CD4-positive, alpha-beta T cell treated with Interleukin-4 for 4 hours (primary cell): ENCODE results near the gene SLC12A9.
A peak's percentile ranks its signal among the peaks of the same experiment; 100 is the strongest.

ENCODE experiments used
- DNase-seq: peaks from one replicate; pipeline ENCODE4 v3.0.0-alpha.2; 2020

Gene SLC12A9

DNA sequence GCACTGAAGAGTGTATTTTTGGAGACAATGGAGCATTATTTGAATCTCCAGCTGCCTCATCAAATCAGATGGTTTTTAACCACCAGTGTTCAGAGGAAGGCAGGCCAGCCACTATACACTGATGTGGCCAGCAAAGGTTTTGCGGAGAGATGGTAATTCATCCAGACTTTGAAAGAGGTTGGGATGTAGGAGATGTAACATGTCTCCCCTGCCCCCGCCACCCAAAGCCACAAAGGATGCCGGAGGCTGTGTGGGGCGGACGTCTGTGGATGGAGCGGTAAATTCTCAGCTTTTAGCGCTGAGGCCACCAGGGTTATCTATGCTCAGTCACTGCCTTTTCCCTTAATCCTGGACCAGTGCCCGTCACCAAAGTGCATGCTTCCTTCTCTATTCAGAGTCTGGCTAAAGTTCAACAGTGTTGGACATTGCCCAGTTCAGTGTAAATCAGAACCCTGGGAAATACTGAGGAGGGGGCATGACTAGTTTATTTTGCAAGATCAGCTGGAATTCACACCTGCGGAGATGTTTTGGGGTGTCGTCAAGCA is 11.0 kb downstream of the SLC12A9 start:
- no peak for DNase-seq

DNA sequence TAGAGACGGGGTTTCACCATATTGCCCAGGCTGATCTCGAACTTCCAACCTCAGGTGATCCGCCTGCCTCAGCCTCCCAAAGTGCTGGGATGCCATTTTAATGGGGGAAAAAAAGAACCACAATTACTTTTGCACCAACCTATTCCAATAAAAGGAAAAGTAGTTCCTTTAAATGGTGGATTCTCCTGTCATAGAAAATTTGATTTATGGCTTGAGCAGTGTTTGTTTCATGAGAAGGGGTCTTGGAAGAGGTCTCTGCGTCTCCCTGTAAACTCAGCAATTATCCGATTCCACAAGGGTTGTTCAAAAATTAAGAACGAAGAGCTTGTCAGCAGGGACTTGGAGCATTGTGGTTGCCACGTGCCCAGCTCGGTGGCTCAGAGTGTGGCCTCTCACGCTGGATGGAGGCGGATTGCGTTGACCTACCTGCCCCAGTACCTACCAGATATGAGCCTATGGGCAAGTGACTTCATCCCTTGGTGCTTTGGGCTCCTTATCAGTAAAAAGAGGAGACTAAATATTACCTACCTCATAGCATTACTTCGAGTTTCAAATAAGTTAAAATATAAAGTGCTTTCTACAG is 11.8 kb downstream of the SLC12A9 start:
- no peak for DNase-seq

DNA sequence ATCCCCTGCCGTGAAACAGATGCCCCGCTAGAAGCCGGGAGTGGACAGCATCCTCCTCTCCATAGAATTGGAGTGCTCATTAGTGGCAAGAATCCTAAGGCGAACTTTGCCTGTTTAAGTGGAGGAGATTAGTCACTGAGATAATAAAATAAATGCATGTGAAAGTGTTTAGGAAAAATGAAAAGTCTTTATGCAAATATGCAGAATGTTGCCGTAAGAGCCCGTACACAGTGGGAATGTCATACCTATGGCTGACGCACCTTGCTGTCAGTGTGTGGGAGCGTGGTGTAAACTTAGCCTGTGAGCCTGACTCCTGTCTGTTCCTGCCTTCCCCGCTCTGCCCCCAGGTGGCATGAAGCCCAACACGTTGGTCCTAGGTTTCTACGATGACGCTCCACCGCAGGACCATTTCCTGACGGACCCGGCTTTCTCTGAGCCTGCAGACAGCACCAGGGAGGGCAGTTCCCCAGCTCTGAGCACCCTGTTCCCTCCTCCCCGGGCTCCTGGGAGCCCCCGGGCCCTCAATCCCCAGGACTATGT is 12.9 kb downstream of the SLC12A9 start:
- DNase-seq, result no peak

DNA sequence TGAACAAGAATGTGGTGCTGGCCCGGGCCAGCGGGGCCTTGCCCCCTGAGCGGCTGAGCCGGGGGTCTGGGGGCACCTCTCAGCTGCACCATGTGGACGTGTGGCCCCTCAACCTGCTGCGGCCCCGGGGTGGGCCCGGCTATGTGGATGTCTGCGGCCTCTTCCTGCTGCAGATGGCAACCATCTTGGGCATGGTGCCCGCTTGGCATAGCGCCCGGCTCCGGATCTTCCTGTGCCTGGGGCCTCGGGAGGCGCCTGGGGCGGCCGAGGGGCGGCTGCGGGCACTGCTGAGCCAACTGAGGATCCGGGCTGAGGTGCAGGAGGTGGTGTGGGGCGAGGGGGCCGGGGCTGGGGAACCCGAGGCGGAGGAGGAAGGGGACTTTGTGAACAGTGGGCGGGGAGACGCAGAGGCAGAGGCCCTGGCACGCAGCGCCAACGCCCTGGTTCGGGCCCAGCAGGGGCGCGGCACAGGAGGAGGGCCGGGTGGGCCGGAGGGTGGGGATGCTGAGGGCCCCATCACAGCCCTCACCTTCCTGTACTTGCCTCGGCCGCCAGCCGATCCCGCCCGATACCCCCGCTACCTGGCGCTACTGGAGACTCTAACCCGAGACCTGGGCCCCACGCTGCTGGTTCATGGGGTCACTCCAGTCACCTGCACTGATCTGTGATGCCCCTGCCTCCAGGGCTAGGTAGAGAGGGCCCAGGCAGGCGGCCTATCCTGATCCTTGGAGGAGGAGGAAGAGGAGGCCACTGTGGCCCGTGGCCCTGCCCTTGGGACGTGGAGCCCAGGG is 13.6 kb downstream of the SLC12A9 start:
- DNase-seq, result no peak

DNA sequence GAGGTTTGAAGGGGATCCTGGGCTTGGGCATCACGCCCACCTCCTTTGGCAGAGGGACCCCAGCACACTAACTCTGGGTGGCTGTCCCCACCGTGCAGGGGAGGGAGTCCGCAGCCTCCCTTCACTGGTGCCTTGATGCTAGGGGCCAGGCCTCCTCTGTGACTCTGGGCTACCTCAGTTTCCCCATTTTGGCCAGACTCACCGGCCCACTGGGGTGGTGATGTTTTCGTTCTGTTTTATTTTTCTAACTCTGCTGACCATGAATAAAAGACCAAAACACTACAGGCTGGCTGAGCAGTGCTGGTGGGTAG is 14.2 kb downstream of the SLC12A9 start:
- DNase-seq, result no peak

DNA sequence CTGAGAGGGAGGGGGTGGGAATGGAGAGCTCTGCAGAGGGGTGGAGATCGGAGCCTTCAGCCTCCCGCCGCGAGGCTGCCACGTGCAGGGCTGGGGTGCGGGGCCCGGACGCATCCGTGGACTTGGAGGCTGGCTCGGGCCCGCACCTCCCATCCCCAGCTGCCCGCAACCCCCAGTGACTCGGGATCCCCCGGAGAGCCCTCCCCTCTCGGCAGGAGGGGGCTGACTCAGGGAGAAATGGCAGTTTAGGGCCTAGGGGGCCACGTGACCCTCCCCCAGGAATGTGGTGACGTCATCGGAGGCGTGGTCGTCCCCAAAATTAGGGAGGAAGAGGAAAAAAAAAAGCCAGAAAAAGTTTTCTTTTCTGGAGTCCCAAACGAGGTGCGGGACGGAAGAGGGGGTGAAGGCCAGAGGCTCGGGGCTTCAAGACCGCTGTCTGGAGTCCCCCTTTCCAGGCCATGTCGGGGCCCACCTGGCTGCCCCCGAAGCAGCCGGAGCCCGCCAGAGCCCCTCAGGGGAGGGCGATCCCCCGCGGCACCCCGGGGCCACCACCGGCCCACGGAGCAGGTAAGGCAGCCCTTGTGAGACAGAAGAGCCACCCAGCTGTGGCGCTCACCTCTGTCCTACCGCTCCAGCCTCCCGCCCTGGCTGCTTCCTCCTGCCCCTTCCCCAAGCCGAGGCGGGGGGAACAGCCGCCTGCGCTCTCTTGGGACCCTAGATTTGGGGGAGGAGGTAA is 14.7 kb downstream of the SLC12A9 start, which contains the start of gene TRIP6:
Gene TRIP6, plus strand, starts transcription at position 348 of the 736 bp plus-strand sequence. Its CDS starts 111 bp downstream, at position 459.
- DNase-seq, result peak; percentile 36

DNA sequence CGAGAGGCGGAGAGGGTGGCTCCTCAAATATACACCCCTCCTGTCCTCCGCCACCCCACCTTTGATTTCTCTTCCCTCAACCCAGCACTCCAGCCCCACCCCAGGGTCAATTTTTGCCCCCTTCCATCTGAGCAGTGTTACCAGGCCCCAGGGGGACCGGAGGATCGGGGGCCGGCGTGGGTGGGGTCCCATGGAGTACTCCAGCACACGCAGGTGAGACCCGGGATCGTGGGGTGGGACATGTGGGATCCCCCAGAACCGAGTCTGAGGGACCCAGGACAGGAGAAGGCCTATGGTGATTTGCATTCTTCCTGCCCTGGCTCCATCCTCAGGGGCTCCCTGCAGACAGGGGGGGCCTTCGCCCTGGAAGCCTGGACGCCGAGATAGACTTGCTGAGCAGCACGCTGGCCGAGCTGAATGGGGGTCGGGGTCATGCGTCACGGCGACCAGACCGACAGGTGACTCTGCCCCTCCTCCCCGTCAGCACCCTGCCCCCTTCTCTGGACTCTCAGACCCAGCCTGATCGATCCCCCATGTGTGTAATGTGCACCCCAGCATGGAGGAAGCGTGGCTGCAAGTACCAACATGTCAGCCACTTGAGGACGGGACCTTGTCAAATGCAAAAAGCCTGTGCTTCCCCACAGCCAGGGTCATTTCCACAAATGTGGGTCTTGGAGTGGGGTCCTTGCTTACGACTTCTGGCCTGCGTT is 15.4 kb downstream of the SLC12A9 start:
- DNase-seq, result no peak

DNA sequence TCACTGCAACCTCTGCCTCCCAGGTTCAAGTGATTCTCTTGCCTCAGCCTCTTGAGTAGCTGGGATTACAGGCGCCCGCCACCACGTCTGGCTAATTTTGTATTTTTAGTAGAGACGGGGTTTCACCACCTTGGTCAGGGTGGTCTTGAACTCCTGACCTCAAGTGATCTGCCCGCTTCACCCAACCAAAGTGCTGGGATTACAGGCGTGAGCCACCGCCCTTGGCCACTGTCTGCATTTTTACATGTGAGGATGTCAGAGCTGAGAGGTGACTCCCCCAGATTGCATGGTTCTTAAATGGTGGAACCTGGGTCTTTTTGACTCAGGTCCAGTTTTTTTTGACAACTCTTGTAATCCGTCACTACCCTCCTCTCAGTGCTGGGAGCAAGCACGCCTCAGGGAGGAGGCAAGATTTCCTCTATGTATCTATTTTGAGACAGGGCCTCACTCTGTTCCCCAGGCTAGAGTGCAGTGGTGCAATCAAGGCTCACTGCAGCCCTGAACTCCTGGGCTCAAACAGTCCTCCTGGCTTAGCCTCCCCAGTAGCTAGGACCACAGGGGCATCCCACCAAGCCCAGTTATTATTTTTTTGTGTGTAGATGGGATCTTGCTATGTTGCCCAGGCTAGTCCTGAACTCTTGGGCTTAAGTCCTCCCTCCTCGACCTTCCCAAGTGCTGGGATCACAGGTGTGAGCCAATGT is 21.2 kb downstream of the SLC12A9 start:
- DNase-seq, result no peak

DNA sequence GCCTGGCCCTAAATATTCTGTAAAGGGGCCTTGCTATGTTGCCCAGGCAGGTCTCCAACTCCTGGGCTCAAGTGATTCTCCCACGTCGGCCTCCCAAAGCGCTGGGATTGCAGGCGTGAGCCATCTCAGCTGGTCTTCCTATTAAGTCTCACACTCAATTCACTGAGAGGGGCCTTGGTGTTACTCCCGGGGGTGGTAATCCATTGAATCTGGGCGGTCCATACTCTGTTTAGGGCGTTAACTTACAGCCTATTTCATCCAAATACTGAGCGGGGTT is 21.7 kb downstream of the SLC12A9 start:
- no peak for DNase-seq

DNA sequence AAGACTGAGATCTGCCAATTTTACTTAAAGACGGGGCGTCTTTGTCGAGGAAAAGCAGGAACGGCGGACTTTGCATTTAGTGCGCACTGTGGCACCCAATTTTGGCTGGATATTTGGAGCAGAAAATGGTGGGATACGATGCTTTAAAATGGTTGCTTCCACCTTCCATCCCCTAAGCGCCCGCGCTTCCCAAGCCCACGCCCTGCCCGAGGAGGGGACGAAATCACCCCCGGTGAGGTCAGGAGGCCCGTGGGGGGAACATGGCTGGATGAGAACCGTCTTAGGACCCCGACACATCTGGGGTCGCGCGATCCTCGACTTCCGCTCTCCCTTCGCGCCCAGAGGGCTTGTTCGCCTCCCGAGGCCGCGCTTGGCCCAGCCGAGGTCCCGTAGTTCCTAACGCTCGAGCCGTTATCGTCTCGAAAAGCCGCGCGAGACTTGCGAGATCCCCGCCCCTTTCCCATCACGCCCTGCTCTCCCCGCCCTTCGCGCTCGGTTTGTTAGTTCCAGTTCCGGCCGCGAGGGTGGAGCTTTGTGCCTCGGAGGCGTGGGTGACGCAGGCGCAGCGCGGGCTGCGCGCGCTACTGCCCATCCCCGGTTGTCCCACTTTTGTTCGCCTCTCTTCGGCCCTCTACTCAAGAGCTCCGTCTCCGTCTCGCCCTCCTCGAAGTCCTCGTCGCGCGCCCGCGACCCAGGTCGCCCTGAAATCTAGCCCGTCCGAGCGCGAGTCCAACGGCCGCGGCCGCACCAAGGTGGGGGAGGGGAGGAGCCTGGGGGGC is 22.3 kb downstream of the SLC12A9 start, which contains the start of gene SRRT:
Gene SRRT, plus strand, starts transcription at position 527 of the 779 bp plus-strand sequence. CDS start 488 bp downstream, outside the sequence.
- peak; percentile 98 for DNase-seq

DNA sequence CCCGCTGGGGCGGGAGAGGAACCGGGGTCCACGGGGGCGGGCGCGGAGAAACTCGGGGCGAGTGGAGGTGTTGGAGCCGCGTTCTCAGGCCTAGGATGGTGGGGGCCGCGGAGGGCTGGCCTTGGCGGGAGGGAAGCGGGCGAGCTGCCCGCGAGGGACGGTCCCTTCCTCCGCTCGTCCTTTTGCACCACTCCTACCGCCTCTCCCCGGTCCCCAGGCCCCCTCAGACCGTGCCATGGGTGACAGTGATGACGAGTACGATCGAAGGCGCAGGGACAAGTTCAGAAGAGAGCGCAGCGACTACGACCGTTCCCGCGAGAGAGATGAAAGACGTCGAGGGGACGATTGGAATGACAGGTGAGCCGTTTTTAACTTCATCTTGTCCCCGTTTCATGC is 22.8 kb downstream of the SLC12A9 start:
- DNase-seq, result peak; percentile 30

DNA sequence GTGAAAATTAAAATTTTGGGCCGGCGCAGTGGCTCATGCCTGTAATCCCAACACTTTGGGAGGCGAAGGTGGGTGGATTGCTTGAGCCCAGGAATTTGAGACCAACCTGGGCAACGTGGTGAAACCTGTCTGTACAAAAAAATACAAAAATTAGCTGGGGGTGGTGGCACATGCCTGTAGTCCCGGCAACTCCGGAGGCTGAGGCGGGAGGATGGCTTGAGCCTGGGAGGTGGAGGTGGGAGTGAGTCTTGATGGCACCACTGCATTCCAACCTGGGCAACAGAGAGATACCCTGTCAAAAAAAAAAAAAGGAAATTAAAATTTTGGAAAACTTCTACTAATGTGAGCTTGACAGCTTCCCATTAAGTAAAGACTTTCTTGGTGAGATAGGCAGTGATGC is 25.5 kb downstream of the SLC12A9 start:
- DNase-seq, result no peak

DNA sequence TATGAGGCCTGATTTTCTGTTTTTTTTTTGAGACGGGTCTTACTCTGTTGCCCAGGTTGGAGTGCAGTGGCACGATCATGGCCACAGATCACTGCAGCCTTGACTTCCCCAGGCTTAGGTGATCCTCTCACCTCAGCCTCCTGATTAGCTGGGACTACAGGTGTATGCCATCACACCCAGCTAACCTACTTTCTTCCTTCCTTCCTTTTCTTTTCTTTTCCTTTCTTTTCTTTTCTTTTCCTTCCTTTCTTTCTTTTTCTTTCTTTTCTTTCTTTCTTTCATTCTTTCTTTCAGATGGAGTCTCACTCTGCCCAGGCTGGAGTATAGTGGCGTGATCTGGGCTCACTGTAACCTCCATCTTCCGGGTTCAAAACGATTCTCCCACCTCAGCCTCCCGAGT is 26.2 kb downstream of the SLC12A9 start:
- DNase-seq, result no peak

DNA sequence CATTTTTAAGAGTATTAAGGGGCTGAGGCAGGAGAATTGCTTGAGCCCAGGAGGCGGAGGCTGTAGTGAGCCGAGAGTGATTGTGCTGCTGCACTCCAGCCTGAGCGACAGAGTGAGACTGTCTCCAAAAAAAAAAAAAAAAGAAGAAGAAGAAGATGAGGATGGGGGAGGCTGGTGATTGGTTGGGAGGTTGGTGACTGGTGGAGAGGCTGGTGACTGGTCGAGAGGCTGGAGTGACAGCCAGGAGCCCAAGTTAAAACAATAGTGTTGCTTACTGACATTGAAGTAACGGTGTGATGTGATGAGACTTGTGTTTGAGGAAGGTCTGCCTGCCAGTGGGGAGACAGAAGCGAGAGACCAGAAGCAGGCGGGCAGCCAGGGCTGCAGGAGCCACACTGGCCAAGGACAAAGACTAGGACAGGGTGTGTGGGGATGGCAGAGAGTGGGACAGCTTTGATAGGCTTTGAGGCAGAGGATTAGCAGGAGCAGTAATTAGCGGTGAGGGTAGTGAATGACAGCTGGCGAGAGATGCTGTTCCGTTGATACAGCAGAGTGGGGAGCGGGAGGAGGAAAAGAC is 27.3 kb downstream of the SLC12A9 start:
- no peak for DNase-seq

DNA sequence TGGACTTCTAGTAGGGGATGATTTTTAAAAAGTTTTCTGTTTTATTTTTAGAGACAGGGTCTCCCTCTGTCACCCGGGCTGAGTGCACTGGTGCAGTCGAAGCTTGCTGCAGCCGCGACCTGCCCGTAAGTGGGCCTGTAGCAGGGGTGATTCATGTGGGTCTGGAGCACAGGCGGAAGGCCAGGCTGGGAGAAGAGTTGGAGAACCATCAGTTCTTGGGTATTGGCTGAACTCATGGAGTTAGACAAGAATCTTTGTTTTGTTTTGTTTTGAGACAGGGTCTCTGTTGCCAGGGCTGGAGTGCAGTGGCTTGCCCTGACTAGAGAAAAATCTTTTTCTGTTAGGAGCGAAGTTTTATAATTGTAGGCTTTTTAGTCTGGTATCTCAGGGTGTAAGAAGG is 28.1 kb downstream of the SLC12A9 start:
- DNase-seq, result no peak

DNA sequence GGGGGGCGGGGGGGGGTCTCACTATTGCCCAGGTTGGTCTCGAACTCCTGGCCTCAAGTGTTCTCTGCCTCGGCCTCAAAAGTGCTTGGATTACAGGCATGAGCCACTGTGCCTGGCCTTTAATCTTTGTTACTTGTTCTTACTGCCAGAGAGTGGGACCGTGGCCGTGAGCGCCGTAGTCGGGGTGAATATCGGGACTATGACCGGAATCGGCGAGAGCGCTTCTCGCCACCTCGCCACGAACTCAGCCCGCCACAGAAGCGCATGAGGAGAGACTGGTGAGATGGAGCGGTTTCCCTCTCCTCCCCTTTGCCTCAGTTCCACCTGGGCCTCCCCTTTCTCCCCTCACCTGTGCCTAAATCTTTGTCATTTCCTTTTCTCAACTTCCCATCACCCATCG is 28.6 kb downstream of the SLC12A9 start:
- no peak for DNase-seq

DNA sequence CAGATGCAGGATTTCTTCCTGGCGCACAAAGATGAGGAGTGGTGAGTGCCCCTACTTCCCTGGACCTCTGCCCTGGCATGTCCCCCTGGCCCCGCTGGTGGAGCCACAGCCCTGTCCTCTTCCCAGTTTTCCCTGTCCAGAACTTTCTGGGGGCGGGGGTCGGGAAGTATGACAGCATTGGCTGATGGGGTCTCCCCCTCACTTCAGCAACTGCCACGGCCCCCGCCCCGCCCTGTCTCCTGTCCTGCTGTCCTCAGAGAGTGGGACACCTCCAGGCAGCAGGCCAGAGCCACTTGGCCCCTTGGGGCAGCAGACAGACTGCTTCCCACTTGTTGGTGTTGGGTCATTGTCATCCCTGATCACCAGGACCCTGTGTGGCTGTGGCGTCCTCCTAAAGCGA is 29.7 kb downstream of the SLC12A9 start:
- DNase-seq, result no peak

DNA sequence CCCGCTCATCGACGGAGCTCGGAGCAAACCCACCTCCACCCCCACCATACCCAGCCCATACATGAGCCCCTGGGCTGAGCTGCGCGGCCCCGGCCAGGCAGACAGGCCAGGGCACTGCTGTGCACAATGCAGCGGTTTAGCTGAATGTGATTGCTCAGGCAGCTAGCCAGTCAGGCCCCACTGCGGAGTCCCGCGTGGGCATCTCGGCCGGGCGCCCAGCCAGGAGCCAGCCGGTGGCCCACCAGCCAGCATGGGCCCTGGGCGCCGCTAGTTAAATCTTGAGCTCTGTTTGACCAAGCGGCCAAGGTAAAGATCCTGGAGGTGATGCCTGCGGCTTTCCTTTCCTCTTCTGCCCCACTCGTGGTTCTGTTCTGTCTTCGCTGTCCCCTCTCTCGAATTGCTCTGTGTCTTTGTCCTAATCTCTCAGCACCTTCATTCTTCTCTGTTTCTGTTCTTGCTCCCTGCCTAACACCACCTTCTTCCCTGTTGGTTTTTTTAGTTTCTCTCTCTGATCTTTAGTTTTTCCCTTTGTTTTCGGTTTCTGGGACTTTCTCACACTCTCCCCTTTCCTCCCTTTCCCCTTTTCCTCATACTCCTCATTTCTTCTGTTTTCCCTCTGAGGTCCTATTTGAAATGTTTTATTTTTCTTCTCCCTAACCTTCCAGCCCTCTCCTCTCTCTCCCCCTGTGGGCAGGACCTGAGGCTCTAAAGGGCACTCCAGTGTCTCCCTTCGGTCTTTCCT is 30.4 kb downstream of the SLC12A9 start:
- DNase-seq, result no peak

DNA sequence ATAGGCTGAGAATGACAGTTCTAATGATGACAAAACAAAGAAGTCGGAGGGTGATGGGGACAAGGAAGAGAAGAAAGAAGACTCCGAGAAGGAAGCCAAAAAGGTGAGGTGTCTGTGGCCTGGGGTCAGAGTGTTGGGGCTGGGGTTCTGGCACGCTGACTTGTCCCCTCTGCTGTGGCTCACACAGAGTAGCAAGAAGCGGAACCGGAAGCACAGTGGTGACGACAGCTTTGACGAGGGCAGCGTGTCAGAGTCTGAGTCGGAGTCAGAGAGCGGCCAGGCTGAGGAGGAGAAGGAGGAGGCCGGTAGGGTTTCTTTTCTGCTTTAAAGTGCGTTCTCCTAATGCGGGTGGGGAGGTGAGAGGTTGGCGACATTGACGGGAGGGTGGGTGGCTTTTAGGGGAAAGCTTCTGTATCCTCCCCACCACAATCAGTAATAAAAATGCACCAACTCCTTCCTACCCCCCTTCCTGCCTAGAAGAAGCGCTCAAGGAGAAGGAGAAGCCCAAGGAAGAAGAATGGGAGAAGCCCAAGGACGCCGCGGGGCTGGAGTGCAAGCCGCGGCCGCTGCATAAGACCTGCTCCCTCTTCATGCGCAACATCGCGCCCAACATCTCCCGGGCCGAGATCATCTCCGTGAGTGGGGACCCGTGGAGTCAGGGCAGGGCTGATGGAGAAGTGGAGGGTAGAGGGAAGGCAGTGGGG is 32.4 kb downstream of the SLC12A9 start:
- peak; percentile 56 for DNase-seq
